B cell (primary cell): ENCODE data around the gene TATDN2. TPM values are rescaled to one million over a fixed set of nuclear protein-coding genes. Genes with fewer than 3 reads are reported as not detected.

Experiments used
- ATAC-seq: fragments of 200-7000 bp; cut with Tn5 transposase; one replicate; pipeline ENCODE4 v1.10.0; 2021; ENCODE audit warnings: low read depth, mild to moderate bottlenecking, moderate number of reproducible peaks, moderate library complexity
- CTCF ChIA-PET: fragments of 350-600 bp; sonication (Branson Sonifier 250); formaldehyde crosslinking; loops from one replicate; lab custom pipeline; 2021; ENCODE audit warnings: antibody characterized with exemption, inconsistent platforms; lab: Charles Lee
- POLR2A ChIA-PET: fragments of 350-600 bp; sonication (Branson Sonifier 250); formaldehyde crosslinking; loops from one replicate; lab custom pipeline; 2021; ENCODE audit warnings: antibody characterized with exemption; lab: Charles Lee
- DNase-seq: peaks from one replicate; pipeline ENCODE4 v3.0.0; 2013
- H2AFZ ChIP-seq: 2 replicates; pipeline ENCODE4 v1.6.1; 2012; ENCODE audit warnings: mild to moderate bottlenecking, low read depth, low read length; ENCODE audit not compliant: insufficient read depth, poor library complexity, severe bottlenecking
- H3K27ac ChIP-seq, 2 donors: 1 replicate in 1 of 2; 2 replicates in 1 of 2; pipeline ENCODE4 v1.5.1; 2012 to 2013; ENCODE audit warnings: low read length in 2 of 2, mild to moderate bottlenecking in 2 of 2, moderate library complexity in 1 of 2
- H3K27me3 ChIP-seq, 4 experiments: fragments of 200-600 bp in 1 of 4; sonication (generic) in 1 of 4; replicated peaks in 1 of 4; 1 replicate in 2 of 4; 2 replicates in 2 of 4; pipeline versions ENCODE4 v1.6.1 to v1.7.0; 2013 to 2016; ENCODE audit warnings: low read length in 3 of 4, mild to moderate bottlenecking in 2 of 4, mixed read lengths in 1 of 4, moderate library complexity in 1 of 4; ENCODE audit not compliant: insufficient read depth in 4 of 4, control insufficient read depth in 3 of 4; ENCODE audit errors: control extremely low read depth in 1 of 4
- H3K36me3 ChIP-seq, 2 experiments: replicated peaks in 1 of 2; 1 replicate in 1 of 2; 2 replicates in 1 of 2; pipeline versions ENCODE4 v1.6.1 to v1.7.1; 2013; ENCODE audit warnings: low read length in 1 of 2; ENCODE audit not compliant: insufficient read depth in 2 of 2, control insufficient read depth in 1 of 2; ENCODE audit errors: control extremely low read depth in 1 of 2, extremely low read depth in 1 of 2
- H3K4me1 ChIP-seq, 2 donors: fragments of 200-600 bp in 1 of 2; sonication (generic) in 1 of 2; 1 replicate in 1 of 2; 2 replicates in 1 of 2; pipeline versions ENCODE4 v1.5.1 to v1.6.1; 2013 to 2017; ENCODE audit warnings: low read length in 2 of 2; ENCODE audit not compliant: control insufficient read depth in 2 of 2, insufficient read depth in 2 of 2
- H3K4me2 ChIP-seq: replicated peaks from 2 replicates; pipeline ENCODE3; 2012; ENCODE audit warnings: mild to moderate bottlenecking, low read depth, low read length; ENCODE audit not compliant: poor library complexity, severe bottlenecking
- H3K4me3 ChIP-seq, 5 experiments: fragments of 200-600 bp in 1 of 5; sonication (generic) in 1 of 5; 1 replicate in 3 of 5; 2 replicates in 2 of 5; pipeline versions ENCODE4 v1.5.1 to v1.7.0; 2011 to 2016; ENCODE audit warnings: low read length in 4 of 5, mild to moderate bottlenecking in 4 of 5, low read depth in 2 of 5, control low read depth in 1 of 5, moderate library complexity in 1 of 5; ENCODE audit not compliant: insufficient read depth in 1 of 5; ENCODE audit errors: control extremely low read depth in 1 of 5, extremely low read depth in 1 of 5
- H3K79me2 ChIP-seq: fragments of 200-600 bp; sonication (generic); one replicate; pipeline ENCODE4 v1.6.0; 2016; ENCODE audit warnings: low read length; ENCODE audit not compliant: control insufficient read depth, insufficient read depth
- H3K9ac ChIP-seq: fragments of 200-600 bp; sonication (generic); 2 replicates; pipeline ENCODE4 v1.6.1; 2017; ENCODE audit warnings: mild to moderate bottlenecking, low read length, moderate library complexity
- H3K9me3 ChIP-seq, 3 donors: one replicate each; pipeline versions ENCODE4 v1.6.1 to v1.7.1; 2013; ENCODE audit warnings: low read length in 2 of 3; ENCODE audit not compliant: control insufficient read depth in 2 of 3, insufficient read depth in 1 of 3; ENCODE audit errors: control extremely low read depth in 1 of 3
- H4K20me1 ChIP-seq: 2 replicates; pipeline ENCODE4 v1.6.0; 2012; ENCODE audit warnings: mild to moderate bottlenecking, low read length; ENCODE audit not compliant: insufficient read depth, control insufficient read depth, poor library complexity, severe bottlenecking
- H3K27ac Mint-ChIP-seq: one replicate; pipeline ENCODE4 v1.8.0; 2021; ENCODE audit warnings: mixed read lengths
- H3K27me3 Mint-ChIP-seq: one replicate; pipeline ENCODE4 v1.8.0; 2021; ENCODE audit warnings: mixed read lengths
- H3K4me1 Mint-ChIP-seq: one replicate; pipeline ENCODE4 v1.8.0; 2021; ENCODE audit warnings: mixed read lengths
- H3K4me3 Mint-ChIP-seq: one replicate; pipeline ENCODE4 v1.8.0; 2021; ENCODE audit warnings: mixed read lengths
- H3K9me3 Mint-ChIP-seq: one replicate; pipeline ENCODE4 v1.8.0; 2022; ENCODE audit warnings: mixed read lengths; ENCODE audit not compliant: insufficient read depth
- EZH2 ChIP-seq: IDR thresholded peaks from 2 replicates; pipeline ENCODE4 v1.6.1; 2012; ENCODE audit warnings: borderline replicate concordance, low read depth, mild to moderate bottlenecking, moderate library complexity, low read length; ENCODE audit not compliant: insufficient read depth, poor library complexity, severe bottlenecking
- WGBS: methylation state at CpG from one replicate; pipeline ENCODE4 v1.1.5; 2013; ENCODE audit warnings: missing lambda C conversion rate; ENCODE audit not compliant: insufficient coverage; 5-methylcytosine and 5-hydroxymethylcytosine counted together
- intact Hi-C: fragments of 100-400 bp; cut with micrococcal nuclease; formaldehyde crosslinking; loops from one replicate; pipeline ENCODE4 v1.10.0; 2022
- polyA plus RNA-seq: library from polyadenylated mRNA; depleted of rRNA; stranded (reverse); fragments of >200 nt; gene quantifications from 2 replicates; pipeline ENCODE4 v1.2.3, GENCODE V29; 2012
- total RNA-seq, 2 donors: library from RNA; stranded (reverse); fragments of 120-200 nt in 1 of 2; gene quantifications; 1 replicate in 1 of 2; 2 replicates in 1 of 2; pipeline versions ENCODE4 v1.2.3 to v1.2.4, GENCODE V29; 2013 to 2022
- TF ChIP-seq, protein P1 (sequence below): fragments of 200-600 bp; IDR thresholded peaks from one replicate; pipeline ENCODE4 v1.8.0; 2022; ENCODE audit warnings: antibody characterized with exemption, mild to moderate bottlenecking

TATDN2 gene
- total and polyA plus RNA-seq, 2 donors (not counting 1 experiment from before 2014, with no cell fraction given), result 24.7 to 62.9 TPM

DNA sequence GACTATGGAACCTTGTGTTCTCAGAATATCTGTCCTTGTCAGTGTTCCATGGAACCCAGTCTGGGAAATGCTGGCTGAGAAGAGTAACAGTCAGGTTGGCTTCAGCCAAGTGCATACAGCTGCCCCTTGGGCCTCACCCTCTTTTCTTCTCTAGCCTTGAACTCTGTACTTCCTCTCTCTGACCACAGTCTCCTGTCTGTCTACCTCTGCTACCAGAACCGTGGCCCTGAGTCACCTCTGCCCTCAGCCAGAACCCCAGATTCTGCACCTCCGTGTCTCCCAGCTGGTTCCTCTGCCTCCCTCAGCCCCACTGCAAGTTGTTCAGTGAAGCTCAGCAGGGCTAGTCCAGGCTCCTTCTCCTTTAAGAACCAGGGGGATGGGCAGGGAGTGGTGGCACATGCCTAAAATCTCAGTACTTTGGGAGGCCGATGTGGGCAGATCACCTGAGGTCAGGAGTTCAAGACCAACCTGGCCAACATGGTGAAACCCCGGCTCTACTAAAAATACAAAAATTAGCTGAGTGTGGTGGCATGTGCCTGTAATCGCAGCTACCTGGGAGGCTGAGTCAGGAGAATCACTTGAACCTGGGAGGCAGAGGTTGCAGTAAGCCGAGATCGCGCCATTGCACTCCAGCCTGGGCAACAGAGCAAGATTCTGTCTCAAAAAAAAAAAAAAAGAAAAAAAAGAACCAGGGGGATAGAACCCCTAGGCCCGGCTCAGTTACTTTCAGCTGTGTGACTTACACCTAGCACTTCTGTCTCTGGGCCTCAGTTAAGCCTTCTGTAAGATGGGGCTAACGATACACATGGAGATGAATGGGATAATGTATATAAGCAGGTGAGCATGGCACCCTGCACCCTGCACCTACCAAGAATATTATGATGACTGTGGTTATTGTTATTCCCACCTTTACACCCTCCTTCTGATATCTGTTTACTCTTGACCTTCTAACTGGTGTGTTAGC is 24.3 kb upstream of the TATDN2 start:
- H3K4me1 ChIP-seq, result peaks cover 41 to 69% of the 10 kb centered on the region in 2 donors
- H3K4me3 Mint-ChIP-seq, result peak overlapping the region; percentile 59
- TF ChIP-seq EZH2, result no peak
- TF ChIP-seq, protein P1, sequence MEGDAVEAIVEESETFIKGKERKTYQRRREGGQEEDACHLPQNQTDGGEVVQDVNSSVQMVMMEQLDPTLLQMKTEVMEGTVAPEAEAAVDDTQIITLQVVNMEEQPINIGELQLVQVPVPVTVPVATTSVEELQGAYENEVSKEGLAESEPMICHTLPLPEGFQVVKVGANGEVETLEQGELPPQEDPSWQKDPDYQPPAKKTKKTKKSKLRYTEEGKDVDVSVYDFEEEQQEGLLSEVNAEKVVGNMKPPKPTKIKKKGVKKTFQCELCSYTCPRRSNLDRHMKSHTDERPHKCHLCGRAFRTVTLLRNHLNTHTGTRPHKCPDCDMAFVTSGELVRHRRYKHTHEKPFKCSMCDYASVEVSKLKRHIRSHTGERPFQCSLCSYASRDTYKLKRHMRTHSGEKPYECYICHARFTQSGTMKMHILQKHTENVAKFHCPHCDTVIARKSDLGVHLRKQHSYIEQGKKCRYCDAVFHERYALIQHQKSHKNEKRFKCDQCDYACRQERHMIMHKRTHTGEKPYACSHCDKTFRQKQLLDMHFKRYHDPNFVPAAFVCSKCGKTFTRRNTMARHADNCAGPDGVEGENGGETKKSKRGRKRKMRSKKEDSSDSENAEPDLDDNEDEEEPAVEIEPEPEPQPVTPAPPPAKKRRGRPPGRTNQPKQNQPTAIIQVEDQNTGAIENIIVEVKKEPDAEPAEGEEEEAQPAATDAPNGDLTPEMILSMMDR, result no peak
- H4K20me1 ChIP-seq, result no peaks in the 10 kb centered on the region
- H3K4me1 Mint-ChIP-seq, result peaks cover 67% of the 10 kb centered on the region
- no peak overlapping the region for H3K9ac ChIP-seq
- no peaks in the 10 kb centered on the region for H3K9me3 Mint-ChIP-seq
- H3K79me2 ChIP-seq, result peaks cover 7% of the 10 kb centered on the region
- H3K27me3 ChIP-seq, result no peaks in the 10 kb centered on the region
- H3K4me2 ChIP-seq, result peak overlapping the region; percentile 52
- ChIA-PET CTCF (interaction anchor here (0.6 to 3.5 kb wide), 23 partner anchors 11 to 291 kb away, joined by 3 to 59 read pairs (median 4); partner anchors contain the start of genes EMC3, IRAK2 and TATDN2), POLR2A (interaction anchor here (0.6 to 2.4 kb wide), 12 partner anchors 10 to 191 kb away, joined by 3 to 16 read pairs (median 4); partner anchors contain the start of genes IRAK2, TATDN2 and VHL)
- DNase-seq (peak; percentile 70), ATAC-seq (peak; percentile 59)
- H3K36me3 ChIP-seq, result peaks cover 0 to 21% of the 10 kb centered on the region in 2 experiments
- no peak overlapping the region for H3K4me3 ChIP-seq
- intact Hi-C loops, result loop anchor here (1.0 to 5.0 kb wide), 6 partner anchors 11 to 291 kb away; partner anchors contain the start of genes CRELD1 and TATDN2
- no peaks in the 10 kb centered on the region for H3K9me3 ChIP-seq
- WGBS, result 52% methylated on average over 5 of the region's 10 CpGs
- H3K27me3 Mint-ChIP-seq, result no peaks in the 10 kb centered on the region
- no peak overlapping the region for H2AFZ ChIP-seq
- H3K27ac ChIP-seq, result peak overlapping the region; percentile 43 to 66
- peak overlapping the region; percentile 83 for H3K27ac Mint-ChIP-seq
